CD4-positive, alpha-beta T cell treated with Interleukin-15 for 4 hours (primary cell): ENCODE data around the gene KLF9.

Experiments
- DNase-seq: peaks from one replicate; pipeline ENCODE4 v3.0.0-alpha.2; 2020; ENCODE audit warnings: low spot score

Gene KLF9

DNA sequence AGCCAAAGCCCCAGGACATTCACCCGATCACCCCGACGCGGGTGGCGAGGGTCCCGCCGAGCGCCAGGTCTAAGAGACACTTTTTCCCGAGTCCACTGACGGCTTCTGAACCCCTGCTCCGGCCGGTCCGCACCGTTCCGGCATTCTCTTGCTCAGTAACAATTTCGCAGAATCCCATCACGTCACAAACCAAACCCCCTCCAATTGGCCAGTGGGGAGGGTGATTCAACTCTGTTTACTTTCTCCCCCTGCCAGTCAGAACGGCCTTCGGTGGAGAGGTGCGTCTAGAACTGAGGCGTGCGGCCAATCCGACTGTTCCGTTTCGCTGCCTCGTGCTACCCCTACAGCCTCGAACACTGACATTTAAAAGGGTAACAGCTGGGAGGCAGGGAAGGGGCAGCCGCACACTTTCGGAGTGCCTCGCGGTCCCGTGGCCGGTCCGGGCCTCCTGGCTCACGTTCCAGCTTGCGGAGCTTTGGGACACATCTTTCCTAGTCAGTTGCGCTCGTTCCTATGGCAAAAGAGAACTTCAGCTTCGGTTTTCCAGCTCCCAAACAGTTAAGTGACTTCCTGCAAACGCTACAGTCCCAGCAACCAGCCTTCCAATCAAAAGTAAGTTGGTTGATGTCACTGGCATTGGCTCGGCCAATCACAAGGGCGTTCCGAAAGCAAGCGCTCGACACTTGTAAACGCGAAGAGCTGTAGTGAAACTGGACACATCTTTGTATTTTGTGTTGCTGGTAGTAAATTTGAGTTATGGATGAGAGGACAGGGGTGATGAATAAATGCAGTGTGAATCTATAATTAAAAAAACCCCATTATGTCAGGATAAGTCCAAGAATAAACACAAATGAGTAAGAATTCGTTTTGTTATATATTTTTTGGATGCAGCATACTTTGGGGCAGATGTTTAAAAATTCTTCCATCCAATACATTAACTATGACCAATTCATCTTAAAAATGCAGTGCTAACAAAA, at the start of gene KLF9:
Gene KLF9, minus strand, starts transcription at position 859 of the 977 bp plus-strand sequence. CDS start 1,294 bp downstream, outside the sequence.
- peak; percentile 94 for DNase-seq

- no peak for DNase-seq
Observed at GRCh38 chr9:70463877-70464276, 49.4 kb upstream of the KLF9 start.

DNA sequence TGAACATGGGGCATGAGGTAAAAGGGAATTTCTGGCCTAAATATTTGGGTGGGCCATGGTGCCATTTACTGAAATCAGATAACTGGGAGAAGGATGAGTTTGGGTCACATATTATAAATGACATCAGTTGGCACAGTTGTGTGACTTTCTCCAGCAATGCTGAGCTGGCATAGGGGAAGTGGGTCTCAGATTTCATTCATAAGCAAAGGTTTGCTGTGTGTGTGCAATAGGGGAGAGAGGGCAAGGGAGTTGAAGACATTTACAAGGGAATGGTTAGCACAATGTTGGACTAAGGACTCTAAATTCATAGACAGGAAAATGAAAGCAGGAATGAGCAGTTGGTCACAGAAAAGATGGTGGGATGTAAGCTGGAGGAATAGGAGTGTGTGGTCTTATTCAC, 47.8 kb upstream of the KLF9 start:
- no peak for DNase-seq

DNA sequence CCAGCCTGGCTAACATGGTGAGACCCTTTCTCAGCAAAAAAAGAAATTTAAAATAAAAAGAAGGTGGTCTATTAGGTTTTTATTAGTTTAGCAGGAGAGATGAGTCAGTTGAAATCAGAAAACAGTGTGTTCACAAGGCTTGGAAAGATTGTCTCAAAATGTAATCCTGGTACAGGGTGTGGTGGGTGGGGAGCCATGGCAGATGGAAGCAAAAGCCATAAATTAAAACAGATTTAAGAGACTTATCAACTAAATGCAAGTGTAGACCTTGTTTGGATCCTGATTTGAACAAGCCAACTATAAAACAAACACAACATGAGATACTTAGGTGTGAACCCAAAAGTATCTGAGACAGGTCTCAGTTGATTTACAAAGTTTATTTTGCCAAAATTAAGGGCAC, 42.8 kb upstream of the KLF9 start:
- DNase-seq = no peak

GRCh38 chr9:70455993-70456704, 41.7 kb upstream of the KLF9 start:
- no peak for DNase-seq

DNA sequence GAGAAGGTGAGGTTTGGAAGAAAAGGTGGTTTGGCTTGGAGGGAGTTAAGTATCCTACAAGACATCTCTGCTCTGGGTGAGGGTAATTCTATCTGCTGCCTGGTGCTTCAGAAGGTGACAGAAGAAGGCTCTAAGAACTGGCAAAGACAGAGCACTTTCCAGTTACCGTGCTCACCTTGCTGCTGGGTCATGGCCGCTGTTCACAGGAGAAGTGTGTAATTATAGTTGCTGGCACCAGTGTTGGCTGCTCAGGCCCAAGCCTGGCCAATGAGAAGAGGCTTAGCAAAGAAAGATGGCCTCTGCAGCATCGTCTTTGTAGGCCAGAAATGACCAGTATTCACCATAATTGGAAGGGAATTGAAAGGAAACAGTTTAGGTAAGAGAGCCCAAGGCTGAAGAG, 37.9 kb upstream of the KLF9 start:
- DNase-seq = no peak

GRCh38 chr9:70451765-70452164, 37.3 kb upstream of the KLF9 start:
- no peak for DNase-seq

DNA sequence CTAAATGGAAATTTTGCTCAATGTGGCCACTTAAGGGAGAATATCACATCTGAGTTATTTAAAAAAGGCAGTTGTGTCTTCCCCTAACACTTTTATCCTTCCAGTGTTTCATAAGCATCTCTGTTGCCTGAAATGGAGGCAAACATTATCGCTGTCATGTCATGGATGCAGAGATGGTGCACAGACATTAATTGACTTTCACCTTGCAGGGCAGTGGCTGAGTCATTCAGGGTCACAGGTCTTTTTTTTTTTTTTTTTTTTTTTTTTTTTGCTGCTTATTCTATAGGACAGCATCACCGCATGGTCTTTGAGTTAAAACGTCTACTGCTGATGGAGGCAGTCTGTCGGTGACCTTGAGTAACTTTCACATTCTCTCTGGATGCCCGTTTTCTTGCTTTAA, 36.3 kb upstream of the KLF9 start:
- DNase-seq = no peak

- no peak for DNase-seq
Observed at GRCh38 chr9:70449461-70449860, 35.0 kb upstream of the KLF9 start.

- no peak for DNase-seq
Observed at GRCh38 chr9:70448919-70449318, 34.5 kb upstream of the KLF9 start.

GRCh38 chr9:70444904-70445303, 30.4 kb upstream of the KLF9 start:
- DNase-seq = no peak

DNA sequence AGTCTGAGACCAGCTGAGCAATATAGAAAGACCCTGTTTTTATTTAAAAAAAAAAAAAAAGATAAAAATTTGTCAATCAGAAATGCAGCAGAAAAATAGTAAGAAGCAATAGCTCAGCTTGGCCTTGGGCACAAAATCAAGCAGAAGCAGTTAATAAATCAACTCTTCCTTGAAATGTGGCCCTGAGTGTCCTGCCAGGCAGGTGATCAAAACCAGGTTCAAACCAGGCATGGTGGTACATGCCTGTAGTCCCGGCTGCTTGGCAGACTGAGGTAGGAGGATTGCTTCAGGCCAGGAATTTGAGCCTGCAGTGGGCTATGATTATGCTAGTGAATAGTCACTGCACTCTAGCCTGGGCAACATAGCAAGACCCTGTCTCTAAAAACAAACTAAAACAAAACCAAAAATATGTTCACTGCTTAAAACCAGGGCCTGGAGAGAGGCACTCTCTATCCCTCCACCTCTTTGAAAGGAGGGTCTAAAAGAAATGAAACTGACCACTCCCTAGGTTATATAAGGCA, 27.9 kb upstream of the KLF9 start:
- no peak for DNase-seq

DNA sequence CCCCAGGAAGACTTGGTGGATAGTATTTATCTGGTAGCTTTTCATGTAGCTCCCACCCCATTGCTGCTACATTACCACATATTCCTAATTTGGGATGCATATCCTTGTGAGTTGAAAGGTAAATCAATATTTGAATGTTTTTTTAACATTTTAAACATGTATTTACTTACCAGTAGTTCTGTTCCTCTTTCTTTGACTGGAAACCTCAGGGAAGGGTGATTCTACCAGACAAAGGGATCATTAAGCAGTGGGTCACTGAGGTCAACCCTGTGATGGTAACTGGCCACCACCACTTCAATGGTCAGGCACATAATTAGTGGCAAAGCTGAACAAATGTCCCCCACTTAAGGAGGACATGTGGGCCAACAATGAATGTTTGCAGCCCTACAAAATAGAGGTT, 27.2 kb upstream of the KLF9 start:
- no peak for DNase-seq

- DNase-seq = no peak
Observed at GRCh38 chr9:70439991-70440706, 25.7 kb upstream of the KLF9 start.

DNA sequence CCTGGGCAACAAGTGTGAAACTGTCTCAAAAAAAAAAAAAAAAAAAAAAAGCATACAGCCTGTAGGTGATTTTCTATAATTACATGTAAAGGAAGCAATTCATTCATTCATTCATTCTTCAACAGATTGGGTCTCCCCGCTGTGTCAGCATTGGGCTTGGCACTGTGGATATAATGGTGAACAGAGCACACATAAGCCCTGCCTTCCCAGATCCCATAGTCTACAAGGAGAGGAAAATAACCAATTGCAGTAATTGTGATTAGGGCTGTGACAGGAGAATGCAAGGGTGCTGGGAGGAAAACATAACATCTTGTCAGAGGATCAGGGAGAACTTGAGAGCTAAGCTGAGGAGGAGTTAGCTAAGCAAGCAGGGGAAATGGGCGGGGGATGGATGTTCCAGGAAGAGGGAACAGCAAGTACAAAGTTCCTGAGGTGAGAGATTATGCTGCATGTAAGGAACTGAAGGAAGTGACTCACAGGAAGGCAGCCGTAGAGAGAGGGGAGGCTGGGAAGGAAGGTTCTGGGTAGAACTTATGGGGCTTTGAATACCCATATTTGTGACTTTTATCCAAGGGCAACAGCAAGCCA, 24.0 kb upstream of the KLF9 start:
- no peak for DNase-seq

DNA sequence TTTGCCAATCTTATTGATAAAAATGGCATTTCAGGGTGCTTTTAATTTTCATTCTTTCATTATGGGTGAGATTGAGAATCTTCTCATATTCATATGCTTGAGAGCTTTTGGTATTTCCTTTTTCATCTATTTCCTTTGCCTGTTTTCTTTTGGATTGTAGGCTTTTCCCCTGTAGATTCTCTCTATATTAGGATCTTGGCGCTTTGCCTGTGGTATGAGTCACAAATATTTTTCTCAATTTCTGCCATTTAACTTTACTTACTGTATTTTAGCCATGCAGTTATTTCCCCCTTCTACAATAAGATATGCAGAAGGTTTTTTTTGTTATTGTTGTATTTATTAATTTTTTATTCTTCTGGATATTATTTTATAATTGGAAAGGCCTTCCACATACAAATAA, 21.5 kb upstream of the KLF9 start:
- no peak for DNase-seq

DNA sequence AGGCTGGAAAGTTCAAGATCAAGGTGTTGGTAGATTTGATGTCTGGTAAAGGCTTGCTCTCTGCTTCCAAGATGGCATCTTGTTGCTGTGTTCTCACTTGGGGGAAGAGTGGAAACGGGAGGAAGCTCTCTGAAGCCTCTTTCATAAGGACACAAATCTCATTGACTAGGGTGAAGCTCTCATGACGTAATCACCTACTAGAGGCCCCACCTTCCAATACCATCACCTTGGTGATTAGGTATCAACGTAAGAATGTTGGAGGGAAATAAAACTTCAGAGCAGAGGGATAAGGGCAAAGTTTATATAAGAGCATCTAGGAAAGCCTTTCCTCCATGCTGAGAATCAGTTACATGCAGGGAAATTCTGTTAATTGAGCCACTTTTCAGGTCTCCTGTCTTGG, 15.4 kb upstream of the KLF9 start:
- DNase-seq = no peak

DNA sequence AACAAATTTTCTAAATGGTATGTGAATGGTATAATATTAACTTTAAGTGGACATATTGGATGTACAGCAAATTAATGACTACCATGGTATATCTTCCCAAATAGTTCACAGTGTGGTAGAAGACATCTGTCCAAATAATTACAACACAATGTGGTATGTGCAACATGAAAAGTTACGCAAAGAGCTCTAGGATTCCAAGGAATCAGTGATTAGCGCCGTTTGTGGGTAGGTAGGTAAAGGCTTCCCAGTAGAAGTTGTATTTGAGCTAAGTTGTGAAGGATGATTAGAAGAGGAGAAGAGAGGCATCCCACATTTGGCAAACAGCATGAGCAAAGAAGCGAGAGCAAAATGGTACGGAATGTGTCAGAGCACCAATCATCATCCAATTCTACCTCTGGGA, 14.3 kb upstream of the KLF9 start:
- no peak for DNase-seq

- no peak for DNase-seq
Observed at GRCh38 chr9:70427161-70427945, 12.9 kb upstream of the KLF9 start.

GRCh38 chr9:70425192-70425591, 10.7 kb upstream of the KLF9 start:
- no peak for DNase-seq

- DNase-seq = no peak
Observed at GRCh38 chr9:70422371-70423043, 8.1 kb upstream of the KLF9 start.
